Smooth muscle cell (in vitro differentiated cells): ENCODE measurements around the gene C9orf153. TPM values are rescaled to one million over a fixed set of nuclear protein-coding genes. Genes with fewer than 3 reads are reported as not detected.
"Not testable (repeated sequence)": the region's sequence is repeated elsewhere in the genome, so short reads cannot be mapped to it uniquely, and the experiment has no call there.

Experiments used
- DNase-seq: peaks from one replicate; lab custom pipeline; 2025; ENCODE audit not compliant: unreplicated experiment; lab: John Stamatoyannopoulos, UW
- H2AFZ ChIP-seq: fragments of 200-600 bp; sonication (generic); 2 replicates; pipeline ENCODE4 v1.6.0; 2016; ENCODE audit warnings: antibody characterized with exemption, low read depth, mild to moderate bottlenecking
- H3F3A ChIP-seq: fragments of 200-600 bp; sonication (generic); 2 replicates; pipeline ENCODE4 v1.6.0; 2017; ENCODE audit warnings: antibody characterized with exemption, low read depth
- H3K27ac ChIP-seq: fragments of 200-600 bp; sonication (generic); 2 replicates; pipeline ENCODE4 v1.5.1; 2016; ENCODE audit warnings: low read depth, mild to moderate bottlenecking
- H3K27me3 ChIP-seq: fragments of 200-600 bp; sonication (generic); 2 replicates; pipeline ENCODE4 v1.6.1; 2016; ENCODE audit warnings: low read depth, mild to moderate bottlenecking
- H3K36me3 ChIP-seq: fragments of 200-600 bp; sonication (generic); 2 replicates; pipeline ENCODE4 v1.5.1; 2016; ENCODE audit warnings: low read depth
- H3K4me1 ChIP-seq: fragments of 200-600 bp; sonication (generic); 2 replicates; pipeline ENCODE4 v1.5.1; 2016; ENCODE audit warnings: low read depth
- H3K4me2 ChIP-seq: fragments of 200-600 bp; sonication (generic); 2 replicates; pipeline ENCODE4 v1.6.0; 2016; ENCODE audit warnings: mild to moderate bottlenecking
- H3K4me3 ChIP-seq: fragments of 200-600 bp; sonication (generic); 2 replicates; pipeline ENCODE4 v1.5.1; 2016; ENCODE audit warnings: mild to moderate bottlenecking
- H3K79me2 ChIP-seq: fragments of 200-600 bp; sonication (generic); 2 replicates; pipeline ENCODE4 v1.6.0; 2016; ENCODE audit warnings: low read depth, mild to moderate bottlenecking
- H3K9ac ChIP-seq: fragments of 200-600 bp; sonication (generic); 2 replicates; pipeline ENCODE4 v1.6.0; 2016; ENCODE audit warnings: low read depth
- H3K9me3 ChIP-seq: fragments of 200-600 bp; sonication (generic); replicated peaks from 2 replicates; pipeline ENCODE4 v1.5.1; 2016; ENCODE audit warnings: low read depth
- H4K20me1 ChIP-seq: fragments of 200-600 bp; sonication (generic); 2 replicates; pipeline ENCODE4 v1.6.0; 2016; ENCODE audit warnings: low read depth
- WGBS: methylation state at CpG from one replicate; pipeline ENCODE4 v1.1.7; 2016; ENCODE audit warnings: low lambda C conversion rate; 5-methylcytosine and 5-hydroxymethylcytosine counted together
- polyA plus RNA-seq: library from polyadenylated mRNA; unstranded; fragments of >200 nt; fragmentation: Nextera tagmentation; extraction: Ambion mirVana; gene quantifications from 2 replicates; pipeline ENCODE4 v1.2.1, GENCODE V29; 2016
- total RNA-seq: library from RNA; depleted of rRNA; stranded (reverse); fragments of >200 nt; gene quantifications from 2 replicates; pipeline ENCODE4 v1.2.3, GENCODE V29; 2014
- TF ChIP-seq, protein P1 (sequence below): fragments of 200-600 bp; sonication (generic); IDR thresholded peaks from 2 replicates; pipeline ENCODE4 v1.5.1; 2017; ENCODE audit warnings: borderline replicate concordance, mild to moderate bottlenecking, antibody characterized with exemption; ENCODE audit not compliant: insufficient read depth, poor library complexity, severe bottlenecking

Gene C9orf153
- total and polyA plus RNA-seq, 2 experiments from 2014 or later, result 0.63 TPM; not detected in 1

DNA sequence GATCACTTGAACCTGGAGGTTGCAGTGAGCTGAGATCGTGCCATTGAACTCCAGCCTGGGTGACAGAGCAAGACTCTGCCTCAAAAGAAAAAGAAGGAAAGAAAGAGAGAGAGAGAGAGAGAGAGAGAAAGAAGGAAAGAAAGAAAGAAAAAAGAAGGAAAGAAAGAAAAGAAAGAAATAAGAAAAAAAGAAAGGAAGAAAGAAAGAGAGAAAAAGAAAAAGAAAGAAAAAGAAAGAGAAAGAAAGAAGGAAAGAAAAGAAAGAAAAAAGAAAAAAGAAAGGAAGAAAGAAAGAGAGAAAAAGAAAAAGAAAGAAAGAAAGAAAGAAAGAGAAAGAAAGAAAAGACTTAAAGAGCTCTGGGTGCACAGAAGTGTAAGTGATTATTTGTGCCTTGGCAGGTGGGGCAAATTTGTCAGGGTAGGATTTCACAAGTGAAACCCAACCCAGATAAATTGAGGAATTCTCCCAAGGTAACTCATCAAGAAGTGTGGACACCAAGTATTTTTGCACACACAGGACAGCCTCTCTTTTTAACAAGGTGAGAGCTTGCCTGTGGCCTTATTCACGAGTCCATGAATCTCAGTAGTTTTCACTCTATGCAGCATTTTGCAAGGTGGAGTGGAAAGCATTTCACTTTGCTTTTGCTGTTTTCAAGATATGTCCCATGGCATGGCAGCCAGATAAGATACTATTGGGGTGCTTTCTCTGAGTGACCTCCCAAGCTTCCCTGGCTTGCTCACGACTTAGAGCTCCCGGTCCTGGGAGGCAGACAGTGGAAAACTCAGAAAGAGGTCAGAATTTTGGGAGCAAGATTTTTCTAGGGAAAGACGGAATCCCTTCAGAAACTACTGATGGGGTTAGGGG is 57.8 kb downstream of the C9orf153 start:
- H3K4me3 ChIP-seq, result no peak overlapping the region
- H3K36me3 ChIP-seq, result no peaks in the 10 kb centered on the region
- H3K4me2 ChIP-seq, result no peak overlapping the region
- H3F3A ChIP-seq, result no peaks in the 10 kb centered on the region
- DNase-seq, result no peak
- H3K9me3 ChIP-seq, result no peaks in the 10 kb centered on the region
- H3K9ac ChIP-seq, result no peak overlapping the region
- H3K27ac ChIP-seq, result no peak overlapping the region
- no peak overlapping the region for H2AFZ ChIP-seq
- H3K27me3 ChIP-seq, result no peaks in the 10 kb centered on the region
- H3K79me2 ChIP-seq, result no peaks in the 10 kb centered on the region
- WGBS, result 74% methylated on average over 5 of the region's 5 CpGs
- no peaks in the 10 kb centered on the region for H3K4me1 ChIP-seq
- TF ChIP-seq, protein P1, sequence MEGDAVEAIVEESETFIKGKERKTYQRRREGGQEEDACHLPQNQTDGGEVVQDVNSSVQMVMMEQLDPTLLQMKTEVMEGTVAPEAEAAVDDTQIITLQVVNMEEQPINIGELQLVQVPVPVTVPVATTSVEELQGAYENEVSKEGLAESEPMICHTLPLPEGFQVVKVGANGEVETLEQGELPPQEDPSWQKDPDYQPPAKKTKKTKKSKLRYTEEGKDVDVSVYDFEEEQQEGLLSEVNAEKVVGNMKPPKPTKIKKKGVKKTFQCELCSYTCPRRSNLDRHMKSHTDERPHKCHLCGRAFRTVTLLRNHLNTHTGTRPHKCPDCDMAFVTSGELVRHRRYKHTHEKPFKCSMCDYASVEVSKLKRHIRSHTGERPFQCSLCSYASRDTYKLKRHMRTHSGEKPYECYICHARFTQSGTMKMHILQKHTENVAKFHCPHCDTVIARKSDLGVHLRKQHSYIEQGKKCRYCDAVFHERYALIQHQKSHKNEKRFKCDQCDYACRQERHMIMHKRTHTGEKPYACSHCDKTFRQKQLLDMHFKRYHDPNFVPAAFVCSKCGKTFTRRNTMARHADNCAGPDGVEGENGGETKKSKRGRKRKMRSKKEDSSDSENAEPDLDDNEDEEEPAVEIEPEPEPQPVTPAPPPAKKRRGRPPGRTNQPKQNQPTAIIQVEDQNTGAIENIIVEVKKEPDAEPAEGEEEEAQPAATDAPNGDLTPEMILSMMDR, result no peak
- H4K20me1 ChIP-seq, result no peaks in the 10 kb centered on the region

DNA sequence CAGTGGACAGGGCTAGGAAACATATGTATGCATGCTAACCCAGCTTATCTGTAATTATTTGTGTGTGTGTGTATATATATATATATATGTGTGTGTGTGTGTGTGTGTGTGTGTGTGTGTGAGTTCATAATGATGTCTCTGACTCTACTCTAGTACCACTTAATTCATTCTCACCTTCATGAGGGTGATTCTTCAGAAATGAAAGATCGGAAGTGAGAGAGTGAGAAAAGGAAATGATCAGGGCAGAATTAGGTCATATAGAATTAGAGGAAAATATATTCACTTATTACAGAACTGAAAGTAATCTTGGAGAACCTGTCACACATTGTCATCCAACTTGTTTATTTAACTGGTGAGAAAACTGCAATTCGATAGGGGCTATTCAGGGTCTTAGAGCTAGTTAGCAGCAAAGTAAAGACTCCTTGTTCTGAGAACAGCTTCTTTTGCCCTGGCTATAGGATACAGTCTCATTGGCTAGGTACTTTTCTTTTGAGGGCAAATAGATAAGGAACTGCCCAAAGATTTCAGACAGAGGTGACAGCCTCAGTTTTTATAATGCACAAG is 58.8 kb downstream of the C9orf153 start:
- no peak overlapping the region for H3K9ac ChIP-seq
- 90% methylated on average over 2 of the region's 2 CpGs for WGBS
- H3K36me3 ChIP-seq, result no peaks in the 10 kb centered on the region
- H3K27me3 ChIP-seq, result no peaks in the 10 kb centered on the region
- no peak overlapping the region for H2AFZ ChIP-seq
- TF ChIP-seq, protein P1, result no peak
- H3F3A ChIP-seq, result no peaks in the 10 kb centered on the region
- no peaks in the 10 kb centered on the region for H3K4me1 ChIP-seq
- DNase-seq, result no peak
- no peak overlapping the region for H3K4me3 ChIP-seq
- H3K4me2 ChIP-seq, result no peak overlapping the region
- no peaks in the 10 kb centered on the region for H4K20me1 ChIP-seq
- no peaks in the 10 kb centered on the region for H3K79me2 ChIP-seq
- H3K9me3 ChIP-seq, result no peaks in the 10 kb centered on the region
- no peak overlapping the region for H3K27ac ChIP-seq

DNA sequence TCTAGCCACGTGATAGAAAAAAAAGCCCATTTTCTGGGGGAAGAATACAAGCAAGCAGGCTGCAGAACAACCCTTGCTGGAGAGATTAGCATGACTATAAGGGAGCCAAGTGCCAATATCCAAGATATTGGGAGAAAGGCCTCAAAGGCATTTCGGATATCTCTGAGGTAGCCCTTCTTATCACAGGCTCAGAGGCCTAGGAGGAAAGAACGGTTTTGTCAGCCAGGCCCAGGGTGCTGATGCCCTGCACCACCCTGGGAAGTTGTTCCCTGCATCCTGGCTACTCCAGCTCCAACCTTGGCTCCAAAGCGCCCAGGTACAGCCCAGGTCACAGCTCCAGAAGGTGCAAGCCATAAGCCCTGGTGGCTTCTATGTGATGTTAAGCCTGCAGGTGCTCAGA is 66.4 kb downstream of the C9orf153 start:
- Histone ChIP-seq H4K20me1 (no peaks in the 10 kb centered on the region), H3K36me3 (no peaks in the 10 kb centered on the region), H3K4me1 (no peaks in the 10 kb centered on the region), H3K27me3 (no peaks in the 10 kb centered on the region), H3K79me2 (no peaks in the 10 kb centered on the region), H3K4me2 (no peak overlapping the region), H3K27ac (no peak overlapping the region), H3K9me3 (no peaks in the 10 kb centered on the region), H2AFZ (no peak overlapping the region), H3K4me3 (no peak overlapping the region), H3K9ac (no peak overlapping the region), H3F3A (no peaks in the 10 kb centered on the region)
- WGBS, result 86% methylated on average over 4 of the region's 4 CpGs
- TF ChIP-seq, protein P1, result no peak
- DNase-seq, result no peak

DNA sequence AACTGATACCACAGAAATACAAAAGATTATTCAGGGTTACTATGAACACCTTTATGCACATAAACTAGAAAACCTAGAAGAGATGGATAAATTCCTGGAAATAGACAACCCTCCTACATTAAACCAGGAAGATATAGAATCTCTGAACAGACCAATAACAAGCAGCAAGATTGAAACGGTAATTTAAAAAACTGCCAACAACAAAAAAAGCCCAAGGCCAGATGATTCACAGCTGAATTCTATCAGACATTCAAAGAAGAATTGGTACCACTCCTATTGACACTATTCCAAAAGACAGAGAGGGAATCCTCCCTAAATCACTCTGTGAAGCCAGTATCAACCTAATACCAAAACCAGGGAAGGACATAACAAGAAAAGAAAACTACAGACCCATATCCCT is 68.8 kb downstream of the C9orf153 start:
- not testable (repeated sequence) for H3K9me3 ChIP-seq, H2AFZ ChIP-seq
- WGBS, result 88% methylated on average over 1 of the region's 1 CpG

More for the DNA sequence above, 68.8 kb downstream of the C9orf153 start:
- H3K27ac ChIP-seq, H3K79me2 ChIP-seq, H3K27me3 ChIP-seq, H3K9ac ChIP-seq, H3K36me3 ChIP-seq, H3K4me2 ChIP-seq, H3K4me3 ChIP-seq, DNase-seq, H4K20me1 ChIP-seq, H3F3A ChIP-seq, H3K4me1 ChIP-seq: not testable (repeated sequence)
